B cell (primary cell): Measurements from ENCODE around the gene LIN28B. TPM values are rescaled to one million over a fixed set of nuclear protein-coding genes. Genes with fewer than 3 reads are reported as not detected.

Experiments used
- ATAC-seq: fragments of 200-7000 bp; cut with Tn5 transposase; one replicate; pipeline ENCODE4 v1.10.0; 2021; ENCODE audit warnings: low read depth, mild to moderate bottlenecking, moderate number of reproducible peaks, moderate library complexity
- CTCF ChIA-PET: fragments of 350-600 bp; sonication (Branson Sonifier 250); formaldehyde crosslinking; loops from one replicate; lab custom pipeline; 2021; ENCODE audit warnings: antibody characterized with exemption, inconsistent platforms; lab: Charles Lee
- POLR2A ChIA-PET: fragments of 350-600 bp; sonication (Branson Sonifier 250); formaldehyde crosslinking; loops from one replicate; lab custom pipeline; 2021; ENCODE audit warnings: antibody characterized with exemption; lab: Charles Lee
- DNase-seq: peaks from one replicate; pipeline ENCODE4 v3.0.0; 2013
- H2AFZ ChIP-seq: 2 replicates; pipeline ENCODE4 v1.6.1; 2012; ENCODE audit warnings: mild to moderate bottlenecking, low read depth, low read length; ENCODE audit not compliant: insufficient read depth, poor library complexity, severe bottlenecking
- H3K27ac ChIP-seq, 2 donors: 1 replicate in 1 of 2; 2 replicates in 1 of 2; pipeline ENCODE4 v1.5.1; 2012 to 2013; ENCODE audit warnings: low read length in 2 of 2, mild to moderate bottlenecking in 2 of 2, moderate library complexity in 1 of 2
- H3K27me3 ChIP-seq, 4 experiments: fragments of 200-600 bp in 1 of 4; sonication (generic) in 1 of 4; replicated peaks in 1 of 4; 1 replicate in 2 of 4; 2 replicates in 2 of 4; pipeline versions ENCODE4 v1.6.1 to v1.7.0; 2013 to 2016; ENCODE audit warnings: low read length in 3 of 4, mild to moderate bottlenecking in 2 of 4, mixed read lengths in 1 of 4, moderate library complexity in 1 of 4; ENCODE audit not compliant: insufficient read depth in 4 of 4, control insufficient read depth in 3 of 4; ENCODE audit errors: control extremely low read depth in 1 of 4
- H3K36me3 ChIP-seq, 2 experiments: replicated peaks in 1 of 2; 1 replicate in 1 of 2; 2 replicates in 1 of 2; pipeline versions ENCODE4 v1.6.1 to v1.7.1; 2013; ENCODE audit warnings: low read length in 1 of 2; ENCODE audit not compliant: insufficient read depth in 2 of 2, control insufficient read depth in 1 of 2; ENCODE audit errors: control extremely low read depth in 1 of 2, extremely low read depth in 1 of 2
- H3K4me1 ChIP-seq, 2 donors: fragments of 200-600 bp in 1 of 2; sonication (generic) in 1 of 2; 1 replicate in 1 of 2; 2 replicates in 1 of 2; pipeline versions ENCODE4 v1.5.1 to v1.6.1; 2013 to 2017; ENCODE audit warnings: low read length in 2 of 2; ENCODE audit not compliant: control insufficient read depth in 2 of 2, insufficient read depth in 2 of 2
- H3K4me2 ChIP-seq: replicated peaks from 2 replicates; pipeline ENCODE3; 2012; ENCODE audit warnings: mild to moderate bottlenecking, low read depth, low read length; ENCODE audit not compliant: poor library complexity, severe bottlenecking
- H3K4me3 ChIP-seq, 5 experiments: fragments of 200-600 bp in 1 of 5; sonication (generic) in 1 of 5; 1 replicate in 3 of 5; 2 replicates in 2 of 5; pipeline versions ENCODE4 v1.5.1 to v1.7.0; 2011 to 2016; ENCODE audit warnings: low read length in 4 of 5, mild to moderate bottlenecking in 4 of 5, low read depth in 2 of 5, control low read depth in 1 of 5, moderate library complexity in 1 of 5; ENCODE audit not compliant: insufficient read depth in 1 of 5; ENCODE audit errors: control extremely low read depth in 1 of 5, extremely low read depth in 1 of 5
- H3K79me2 ChIP-seq: fragments of 200-600 bp; sonication (generic); one replicate; pipeline ENCODE4 v1.6.0; 2016; ENCODE audit warnings: low read length; ENCODE audit not compliant: control insufficient read depth, insufficient read depth
- H3K9ac ChIP-seq: fragments of 200-600 bp; sonication (generic); 2 replicates; pipeline ENCODE4 v1.6.1; 2017; ENCODE audit warnings: mild to moderate bottlenecking, low read length, moderate library complexity
- H3K9me3 ChIP-seq, 3 donors: one replicate each; pipeline versions ENCODE4 v1.6.1 to v1.7.1; 2013; ENCODE audit warnings: low read length in 2 of 3; ENCODE audit not compliant: control insufficient read depth in 2 of 3, insufficient read depth in 1 of 3; ENCODE audit errors: control extremely low read depth in 1 of 3
- H4K20me1 ChIP-seq: 2 replicates; pipeline ENCODE4 v1.6.0; 2012; ENCODE audit warnings: mild to moderate bottlenecking, low read length; ENCODE audit not compliant: insufficient read depth, control insufficient read depth, poor library complexity, severe bottlenecking
- H3K27ac Mint-ChIP-seq: one replicate; pipeline ENCODE4 v1.8.0; 2021; ENCODE audit warnings: mixed read lengths
- H3K27me3 Mint-ChIP-seq: one replicate; pipeline ENCODE4 v1.8.0; 2021; ENCODE audit warnings: mixed read lengths
- H3K4me1 Mint-ChIP-seq: one replicate; pipeline ENCODE4 v1.8.0; 2021; ENCODE audit warnings: mixed read lengths
- H3K4me3 Mint-ChIP-seq: one replicate; pipeline ENCODE4 v1.8.0; 2021; ENCODE audit warnings: mixed read lengths
- H3K9me3 Mint-ChIP-seq: one replicate; pipeline ENCODE4 v1.8.0; 2022; ENCODE audit warnings: mixed read lengths; ENCODE audit not compliant: insufficient read depth
- EZH2 ChIP-seq: IDR thresholded peaks from 2 replicates; pipeline ENCODE4 v1.6.1; 2012; ENCODE audit warnings: borderline replicate concordance, low read depth, mild to moderate bottlenecking, moderate library complexity, low read length; ENCODE audit not compliant: insufficient read depth, poor library complexity, severe bottlenecking
- WGBS: methylation state at CpG from one replicate; pipeline ENCODE4 v1.1.5; 2013; ENCODE audit warnings: missing lambda C conversion rate; ENCODE audit not compliant: insufficient coverage; 5-methylcytosine and 5-hydroxymethylcytosine counted together
- intact Hi-C: fragments of 100-400 bp; cut with micrococcal nuclease; formaldehyde crosslinking; loops from one replicate; pipeline ENCODE4 v1.10.0; 2022
- polyA plus RNA-seq: library from polyadenylated mRNA; depleted of rRNA; stranded (reverse); fragments of >200 nt; gene quantifications from 2 replicates; pipeline ENCODE4 v1.2.3, GENCODE V29; 2012
- small RNA-seq: library from RNA; depleted of rRNA; stranded (forward); fragments of <200 nt; gene quantifications from one replicate; pipeline ENCODE3, GENCODE V24; 2012; ENCODE audit warnings: low replicate concordance, low read depth; ENCODE audit not compliant: insufficient read length
- total RNA-seq, 2 donors: library from RNA; stranded (reverse); fragments of 120-200 nt in 1 of 2; gene quantifications; 1 replicate in 1 of 2; 2 replicates in 1 of 2; pipeline versions ENCODE4 v1.2.3 to v1.2.4, GENCODE V29; 2013 to 2022
- TF ChIP-seq, protein P1 (sequence below): fragments of 200-600 bp; IDR thresholded peaks from one replicate; pipeline ENCODE4 v1.8.0; 2022; ENCODE audit warnings: antibody characterized with exemption, mild to moderate bottlenecking

LIN28B gene
- total and polyA plus RNA-seq, 2 donors (not counting 1 experiment from before 2014, with no cell fraction given), result not detected

DNA sequence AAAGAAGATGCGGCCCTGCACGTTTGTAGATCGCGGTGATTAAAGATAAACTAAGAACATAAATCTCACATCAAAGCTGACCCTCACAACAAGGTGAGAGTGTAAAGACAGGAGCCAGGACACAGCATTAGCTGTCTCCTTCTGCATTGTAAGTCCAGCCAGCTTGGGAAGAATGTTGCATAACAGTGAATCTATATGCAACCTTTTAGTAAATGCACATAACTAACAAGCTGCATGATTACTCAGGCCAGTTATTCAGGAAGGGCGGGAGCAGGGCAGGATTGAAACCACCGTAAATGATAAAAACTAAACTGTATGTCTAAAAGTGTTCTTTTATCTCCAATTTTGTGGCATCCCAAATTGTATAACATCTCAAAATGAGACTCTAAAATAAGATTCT, 165.8 kb downstream of the LIN28B start:
- no peak for DNase-seq
- POLR2A ChIA-PET, result no interaction called here
- Histone ChIP-seq H3K9ac (no peak overlapping the region), H3K4me3 (no peak overlapping the region), H3K79me2 (no peaks in the 10 kb centered on the region), H3K4me1 (no peaks in the 10 kb centered on the region), H3K27me3 (peaks cover 0 to 5% (median 0%) of the 10 kb centered on the region in 4 experiments), H3K4me2 (no peak overlapping the region), H3K27ac (no peak overlapping the region), H3K9me3 (no peaks in the 10 kb centered on the region), H2AFZ (no peak overlapping the region), H4K20me1 (no peaks in the 10 kb centered on the region), H3K36me3 (no peaks in the 10 kb centered on the region)
- no peak for TF ChIP-seq EZH2
- TF ChIP-seq, protein P1, sequence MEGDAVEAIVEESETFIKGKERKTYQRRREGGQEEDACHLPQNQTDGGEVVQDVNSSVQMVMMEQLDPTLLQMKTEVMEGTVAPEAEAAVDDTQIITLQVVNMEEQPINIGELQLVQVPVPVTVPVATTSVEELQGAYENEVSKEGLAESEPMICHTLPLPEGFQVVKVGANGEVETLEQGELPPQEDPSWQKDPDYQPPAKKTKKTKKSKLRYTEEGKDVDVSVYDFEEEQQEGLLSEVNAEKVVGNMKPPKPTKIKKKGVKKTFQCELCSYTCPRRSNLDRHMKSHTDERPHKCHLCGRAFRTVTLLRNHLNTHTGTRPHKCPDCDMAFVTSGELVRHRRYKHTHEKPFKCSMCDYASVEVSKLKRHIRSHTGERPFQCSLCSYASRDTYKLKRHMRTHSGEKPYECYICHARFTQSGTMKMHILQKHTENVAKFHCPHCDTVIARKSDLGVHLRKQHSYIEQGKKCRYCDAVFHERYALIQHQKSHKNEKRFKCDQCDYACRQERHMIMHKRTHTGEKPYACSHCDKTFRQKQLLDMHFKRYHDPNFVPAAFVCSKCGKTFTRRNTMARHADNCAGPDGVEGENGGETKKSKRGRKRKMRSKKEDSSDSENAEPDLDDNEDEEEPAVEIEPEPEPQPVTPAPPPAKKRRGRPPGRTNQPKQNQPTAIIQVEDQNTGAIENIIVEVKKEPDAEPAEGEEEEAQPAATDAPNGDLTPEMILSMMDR, result no peak
- no peaks in the 10 kb centered on the region for H3K4me1 Mint-ChIP-seq
- H3K9me3 Mint-ChIP-seq, result no peaks in the 10 kb centered on the region
- ATAC-seq, result no peak
- intact Hi-C loops, result no loop called here
- H3K4me3 Mint-ChIP-seq, result no peak overlapping the region
- H3K27me3 Mint-ChIP-seq, result peaks cover 22% of the 10 kb centered on the region
- 83% methylated on average over 1 of the region's 6 CpGs for WGBS
- CTCF ChIA-PET, result no interaction called here
- no peak overlapping the region for H3K27ac Mint-ChIP-seq

Small RNA genes lying within 50 kb of the gene (small RNA-seq; reads per million reads assigned to genes)
- not detected for gene RNU6-1106P

Other genes with a start within 250 kb of the LIN28B start
- 19.2 and 21.4 TPM in 2 replicates for gene HACE1, start 97.2 kb upstream of the LIN28B start, total RNA-seq
- 7.5 and 8.7 TPM in 2 replicates for gene HACE1, start 97.2 kb upstream of the LIN28B start, polyA plus RNA-seq
- gene POPDC3, start 222.9 kb downstream of the LIN28B start, total RNA-seq, result not detected in 2 replicates
- not detected in 2 replicates for gene POPDC3, start 222.9 kb downstream of the LIN28B start, polyA plus RNA-seq